HG03558 (cell line): Measurements from ENCODE around the gene WIZ.

Experiments
- ATAC-seq: cut with Tn5 transposase; IDR thresholded peaks from one replicate; pipeline ENCODE4 v1.9.1; 2021; ENCODE audit warnings: moderate number of reproducible peaks; ENCODE audit not compliant: unreplicated experiment; ENCODE audit errors: extremely low read depth

Gene WIZ

DNA sequence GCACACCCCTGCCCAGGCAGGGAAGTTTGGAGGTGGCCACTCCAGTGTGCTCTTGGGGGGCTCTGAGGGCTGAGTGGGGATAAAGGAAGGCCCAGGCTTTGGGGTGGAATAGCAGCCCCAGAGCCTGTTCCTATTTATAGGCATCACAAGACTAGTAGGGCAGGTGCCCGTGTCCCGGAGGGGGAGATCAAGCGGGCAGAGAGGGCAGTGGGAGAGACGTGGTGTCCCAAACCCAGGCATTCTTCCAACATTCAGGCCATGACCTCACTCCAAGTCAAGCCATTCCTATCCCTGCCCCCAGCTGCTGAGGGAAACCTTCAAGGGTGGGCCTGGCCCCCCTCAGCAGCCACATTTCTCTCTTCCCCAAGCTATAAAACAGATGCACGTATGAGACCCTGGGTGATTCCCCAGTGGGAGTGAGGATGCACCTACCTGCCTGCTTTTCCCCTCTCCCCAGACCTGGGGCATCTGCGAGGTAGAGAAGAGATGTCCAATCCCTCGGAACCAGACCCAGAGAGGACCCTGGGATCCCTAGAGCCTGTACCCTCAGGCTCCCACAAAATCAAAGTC, 3.9 kb downstream of the WIZ start:
- no peak for ATAC-seq

GRCh38 chr19:15445227-15445605, 4.5 kb downstream of the WIZ start:
- ATAC-seq: no peak

- ATAC-seq: no peak
Observed at GRCh38 chr19:15444505-15445226, 5.1 kb downstream of the WIZ start.

DNA sequence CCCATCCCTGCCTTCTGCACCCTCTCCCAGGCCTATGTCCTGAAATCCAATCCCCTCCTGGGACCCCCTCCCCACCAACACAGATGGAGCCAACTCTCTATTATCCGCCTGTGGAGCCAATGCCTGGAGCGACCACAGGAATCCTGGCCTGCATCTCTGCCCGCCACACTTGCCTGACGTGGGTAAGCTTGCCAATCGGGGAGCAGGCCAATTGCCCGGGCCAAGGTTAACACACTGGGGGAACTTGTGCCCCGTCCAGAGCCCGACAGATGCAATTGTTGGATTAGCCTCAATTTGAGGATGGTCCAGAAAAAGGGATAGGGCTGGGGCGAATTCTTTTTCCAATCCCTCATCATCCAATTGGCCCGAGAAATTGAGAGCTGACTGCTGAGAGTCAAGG, 5.9 kb downstream of the WIZ start:
- no peak for ATAC-seq

GRCh38 chr19:15443325-15443724, 6.4 kb downstream of the WIZ start:
- ATAC-seq: no peak

DNA sequence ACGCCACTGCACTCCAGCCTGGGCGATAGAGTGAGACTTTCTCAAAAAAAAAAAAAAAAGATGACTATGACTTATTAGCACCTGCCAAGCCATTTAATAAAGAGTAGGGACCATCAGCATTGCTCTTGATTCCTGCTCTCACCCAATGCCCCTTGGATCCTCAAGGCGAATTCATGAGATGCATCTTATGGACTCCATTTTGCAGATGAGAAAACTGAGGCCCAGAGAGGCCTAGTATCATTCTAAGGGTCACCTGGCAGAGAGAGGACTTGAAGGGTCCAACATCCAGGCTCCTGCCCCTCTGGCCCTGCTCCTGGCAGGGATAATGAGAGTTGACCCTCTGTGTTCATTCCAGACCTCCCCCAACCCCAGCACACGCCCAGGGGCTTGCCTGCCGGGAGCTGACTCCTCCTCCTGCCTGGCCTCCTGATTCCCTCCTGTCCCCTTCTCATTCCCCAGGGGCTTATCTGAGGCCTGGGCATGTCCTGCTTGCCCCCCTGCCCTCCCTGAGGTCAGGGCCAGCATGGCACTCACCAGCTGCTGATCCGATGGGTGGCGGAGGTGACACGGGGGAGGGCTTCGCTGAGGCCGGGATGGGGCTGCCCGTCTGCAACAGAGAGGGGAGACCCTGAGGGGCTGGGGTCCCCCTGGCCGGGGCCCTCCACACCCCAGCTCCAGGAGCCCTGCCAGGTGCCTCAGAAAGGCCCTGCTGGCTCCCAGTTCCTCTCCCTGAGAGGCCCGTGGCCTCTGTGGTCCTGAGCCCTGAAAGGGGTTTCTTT, 7.4 kb downstream of the WIZ start:
- no peak for ATAC-seq

DNA sequence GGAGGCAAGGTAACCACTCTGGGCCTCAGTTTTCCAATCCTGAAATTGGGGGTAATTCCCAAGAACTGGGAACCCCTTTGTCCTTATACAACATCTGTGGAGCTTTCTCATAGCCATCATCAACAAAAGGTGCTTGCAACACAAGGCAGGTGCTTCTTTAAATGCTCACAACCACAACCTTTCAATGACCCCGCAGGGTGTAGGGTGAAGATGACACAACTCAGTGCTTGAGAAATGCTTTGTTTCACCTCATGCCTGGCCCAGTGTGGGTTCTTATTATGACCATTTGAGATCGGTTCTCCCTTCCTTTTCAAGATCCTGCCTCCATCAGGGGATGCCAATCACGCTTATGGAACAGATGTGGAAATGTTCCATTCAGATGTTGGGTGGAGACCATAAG, 8.4 kb downstream of the WIZ start:
- ATAC-seq: no peak

- ATAC-seq: no peak
Observed at GRCh38 chr19:15439821-15440641, 9.7 kb downstream of the WIZ start.

DNA sequence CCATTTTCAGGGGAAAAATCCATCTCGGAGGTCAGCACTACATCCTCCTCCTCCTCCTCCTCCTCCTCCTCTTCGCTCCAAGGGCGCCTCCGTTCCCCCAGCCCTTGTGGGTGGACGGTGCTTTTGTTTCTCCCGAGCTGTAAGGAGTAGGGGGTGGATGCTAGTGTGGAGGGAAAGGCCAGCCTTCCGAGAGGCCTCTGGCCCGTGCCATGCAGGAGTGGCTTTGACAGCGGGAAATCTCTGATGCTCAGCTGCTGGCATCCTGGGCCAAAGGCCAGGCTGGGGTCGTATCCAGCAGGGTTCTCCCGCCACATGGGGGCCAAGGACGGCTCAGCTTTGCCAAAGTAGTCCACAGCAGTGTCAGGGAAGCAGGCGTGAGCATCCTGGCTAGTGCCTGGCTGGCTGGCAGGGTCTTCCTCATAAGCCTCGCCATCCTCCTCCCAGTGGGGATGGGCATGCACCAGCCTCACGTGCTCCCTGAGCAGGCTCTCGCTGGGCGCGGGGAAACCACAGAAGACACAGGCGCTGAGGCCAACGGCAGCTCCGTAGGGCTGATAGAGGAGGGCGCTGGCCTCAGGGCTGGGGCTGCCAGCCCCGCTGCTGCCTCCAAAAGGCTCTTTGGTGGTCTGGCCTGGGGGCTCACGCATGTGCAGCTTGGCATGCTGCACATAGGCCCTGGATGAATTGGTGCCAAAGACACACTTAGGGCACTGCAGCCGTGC, 10.5 kb downstream of the WIZ start:
- ATAC-seq: no peak

GRCh38 chr19:15438577-15438976, 11.2 kb downstream of the WIZ start:
- ATAC-seq: no peak

- no peak for ATAC-seq
Observed at GRCh38 chr19:15438124-15438496, 11.6 kb downstream of the WIZ start.

- ATAC-seq: no peak
Observed at GRCh38 chr19:15437355-15438123, 12.2 kb downstream of the WIZ start.

- no peak for ATAC-seq
Observed at GRCh38 chr19:15436826-15437110, 13.0 kb downstream of the WIZ start.

- ATAC-seq: no peak
Observed at GRCh38 chr19:15436012-15436825, 13.5 kb downstream of the WIZ start.

- no peak for ATAC-seq
Observed at GRCh38 chr19:15433519-15434069, 16.2 kb downstream of the WIZ start.

DNA sequence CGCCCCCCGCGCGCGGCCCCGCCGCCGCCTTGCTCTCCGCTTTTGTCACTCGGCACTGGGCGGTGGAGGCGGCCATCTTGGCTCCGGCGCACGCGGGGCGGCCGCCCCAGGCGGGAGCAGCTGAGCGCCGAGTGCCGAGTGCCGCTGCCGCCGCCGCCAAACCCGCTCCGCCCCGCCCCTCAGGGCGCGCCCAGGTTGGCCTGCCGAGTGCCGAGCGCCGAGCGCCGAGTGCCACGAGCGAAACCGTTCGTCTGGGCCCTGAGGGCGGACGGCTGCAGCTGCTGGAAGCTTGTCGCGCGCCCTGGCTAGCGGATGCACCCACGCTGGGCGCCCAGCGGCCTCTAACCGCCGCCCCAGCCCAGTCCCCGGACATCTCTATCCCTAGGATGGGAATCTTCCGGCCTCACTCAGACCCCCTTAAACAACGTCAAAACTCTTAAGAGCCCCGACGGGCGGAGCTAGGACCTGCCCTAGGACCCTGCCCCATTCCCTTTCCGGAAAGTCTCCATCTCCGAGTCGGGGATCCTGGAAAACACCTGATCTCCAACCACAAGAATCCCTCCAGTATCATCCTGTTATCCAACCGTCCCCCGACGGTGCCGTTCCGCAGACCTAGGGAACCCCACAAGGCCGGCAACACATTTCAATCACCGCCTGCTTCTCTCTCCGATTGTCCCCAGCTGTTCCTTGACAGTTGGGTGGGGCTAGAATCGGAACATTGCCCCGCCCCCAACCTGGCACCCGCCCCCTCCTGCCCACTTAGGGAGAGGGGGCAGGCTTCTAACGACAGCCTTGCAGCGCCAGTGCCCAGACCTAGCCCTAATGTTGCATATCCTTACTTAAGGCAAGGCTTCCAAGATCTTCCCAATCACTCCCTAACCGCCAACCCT, 16.9 kb downstream of the WIZ start:
- no peak for ATAC-seq

DNA sequence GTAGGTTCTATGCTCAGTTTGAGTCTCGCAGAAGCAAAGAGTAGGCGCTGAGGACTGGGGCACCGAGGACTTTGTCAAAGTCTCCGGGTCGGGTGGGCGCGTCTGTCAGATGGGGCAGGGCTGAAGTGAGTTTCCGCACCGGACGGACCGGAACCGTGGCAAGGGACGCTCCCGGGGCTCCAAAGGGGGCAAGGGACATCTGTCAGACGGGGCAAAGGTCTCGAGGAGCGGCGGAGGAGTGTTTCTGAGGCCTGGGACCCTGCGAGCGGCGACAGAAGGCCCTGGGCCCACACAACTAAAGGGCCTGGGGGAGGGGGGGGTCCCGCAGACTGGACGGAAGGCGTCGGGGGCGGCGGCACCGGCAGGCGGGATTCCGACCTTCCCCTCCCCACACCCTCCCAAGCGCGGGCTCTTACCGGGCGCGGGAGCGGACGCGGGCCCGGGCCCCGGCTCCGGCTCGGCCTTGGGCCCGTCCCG, 17.7 kb downstream of the WIZ start:
- ATAC-seq: no peak
